Sigmoid colon (tissue), 7 donors: ENCODE results near the gene KCNJ10. TPM values are rescaled to one million over a fixed set of nuclear protein-coding genes. Genes with fewer than 3 reads are reported as not detected.

Source experiments
- DNase-seq: peaks from one replicate; pipeline ENCODE4 v3.0.0-alpha.2; 2019
- H3K27ac ChIP-seq, 4 donors: fragments of 200-600 bp; sonication (generic); one replicate each; pipeline ENCODE4 v1.5.1; 2016 to 2019; ENCODE audit warnings: mild to moderate bottlenecking in 1 of 4
- H3K27me3 ChIP-seq, 3 donors: fragments of 200-600 bp; sonication (generic); one replicate each; pipeline ENCODE4 v1.5.1; 2019; ENCODE audit warnings: mild to moderate bottlenecking in 1 of 3
- H3K36me3 ChIP-seq, 4 donors: fragments of 200-600 bp; sonication (generic); one replicate each; pipeline ENCODE4 v1.5.1; 2016 to 2019
- H3K4me1 ChIP-seq, 4 donors: fragments of 200-600 bp; sonication (generic); one replicate each; pipeline ENCODE4 v1.5.1; 2017 to 2019
- H3K4me3 ChIP-seq, 4 donors: fragments of 200-600 bp; sonication (generic); one replicate each; pipeline ENCODE4 v1.5.1; 2017 to 2019; ENCODE audit warnings: mild to moderate bottlenecking in 2 of 4, moderate library complexity in 1 of 4
- H3K9me3 ChIP-seq, 4 donors: fragments of 200-600 bp in 3 of 4; sonication (generic) in 3 of 4; one replicate each; pipeline versions ENCODE4 v1.5.1 to v1.6.1; 2013 to 2019
- EP300 ChIP-seq, 4 donors: sonication (generic); formaldehyde crosslinking; IDR thresholded peaks; one replicate each; pipeline ENCODE4 v1.6.1; 2017; ENCODE audit warnings: antibody characterized with exemption in 4 of 4
- POLR2A ChIP-seq, 2 donors: fragments of 450-650 bp; IDR thresholded peaks; one replicate each; pipeline ENCODE4 v1.6.1; 2016; ENCODE audit warnings: antibody characterized with exemption in 2 of 2, mild to moderate bottlenecking in 2 of 2, moderate library complexity in 2 of 2
- POLR2AphosphoS5 ChIP-seq, 4 donors: sonication (generic); formaldehyde crosslinking; IDR thresholded peaks; one replicate each; pipeline ENCODE4 v1.6.1; 2017; ENCODE audit warnings: antibody characterized with exemption in 4 of 4
- WGBS, 2 donors: extraction: QIAGEN DNeasy Blood & Tissue Kit; methylation state at CpG; one replicate each; pipeline ENCODE4 v1.1.7; 2013; 5-methylcytosine and 5-hydroxymethylcytosine counted together
- intact Hi-C: fragments of 100-400 bp; cut with DNase I; formaldehyde crosslinking; loops from one replicate; pipeline ENCODE4 v1.15.1; 2023
- polyA plus RNA-seq, 3 donors: library from polyadenylated mRNA; stranded (reverse); fragments of 200-250 nt; gene quantifications; one replicate each; pipeline ENCODE4 v1.2.3, GENCODE V29; 2013
- total RNA-seq, 4 donors: library from RNA; depleted of rRNA; stranded (reverse); fragments of >200 nt; gene quantifications; one replicate each; pipeline ENCODE4 v1.1.0, GENCODE V29; 2016
- TF ChIP-seq, protein P1 (sequence below), 4 experiments: fragments of 450-650 bp in 3 of 4; fragments of 200-600 bp in 1 of 4; IDR thresholded peaks; one replicate each; pipeline ENCODE4 v1.5.1; 2016 to 2019; ENCODE audit warnings: antibody characterized with exemption in 4 of 4, mild to moderate bottlenecking in 3 of 4, moderate library complexity in 2 of 4
- donor health status: healthy with polysubstance abuse.
- donor health status: Bipolar disorder and iron deficiency.
- donor health status: healthy.

KCNJ10 gene
- total and polyA plus RNA-seq, 7 donors, result 0.23 to 1.3 (median 0.31) TPM; not detected in 3

DNA sequence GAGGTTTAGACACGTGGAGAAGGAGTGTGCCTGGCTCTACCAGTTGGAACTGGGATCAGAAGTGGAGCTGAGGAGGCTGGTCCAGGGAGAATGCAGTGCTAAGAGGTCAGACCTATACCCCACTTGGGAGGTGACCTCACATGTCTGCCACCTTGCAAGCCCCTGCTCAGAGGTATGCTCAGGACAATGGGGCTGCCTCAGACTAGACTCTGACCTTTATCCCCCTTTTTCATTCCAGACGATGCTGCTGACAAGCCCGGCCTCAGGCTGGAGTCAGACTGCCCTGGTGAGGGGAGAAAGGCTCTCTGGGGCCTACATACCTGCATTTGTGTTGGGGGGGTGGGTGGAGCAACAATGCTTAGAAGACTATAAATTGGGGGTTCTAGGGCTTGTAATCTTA is 5.2 kb downstream of the KCNJ10 start:
- WGBS, 2 donors, result 34 to 59% methylated on average over 3 of the region's 3 CpGs
- Histone ChIP-seq H3K27ac (no peak overlapping the region), H3K9me3 (no peaks in the 10 kb centered on the region), H3K36me3 (no peaks in the 10 kb centered on the region), H3K27me3 (peaks cover 0 to 4% (median 3%) of the 10 kb centered on the region in 3 donors), H3K4me3 (no peak overlapping the region), H3K4me1 (peaks cover 0 to 2% (median 2%) of the 10 kb centered on the region in 4 donors)
- DNase-seq, result no peak
- intact Hi-C loops, result no loop called here
- TF ChIP-seq POLR2A (IDR thresholded peaks at IDR 0.05) (no peak), EP300 (IDR thresholded peaks at IDR 0.05) (no peak), POLR2AphosphoS5 (IDR thresholded peaks at IDR 0.05) (no peak)
- TF ChIP-seq, protein P1, sequence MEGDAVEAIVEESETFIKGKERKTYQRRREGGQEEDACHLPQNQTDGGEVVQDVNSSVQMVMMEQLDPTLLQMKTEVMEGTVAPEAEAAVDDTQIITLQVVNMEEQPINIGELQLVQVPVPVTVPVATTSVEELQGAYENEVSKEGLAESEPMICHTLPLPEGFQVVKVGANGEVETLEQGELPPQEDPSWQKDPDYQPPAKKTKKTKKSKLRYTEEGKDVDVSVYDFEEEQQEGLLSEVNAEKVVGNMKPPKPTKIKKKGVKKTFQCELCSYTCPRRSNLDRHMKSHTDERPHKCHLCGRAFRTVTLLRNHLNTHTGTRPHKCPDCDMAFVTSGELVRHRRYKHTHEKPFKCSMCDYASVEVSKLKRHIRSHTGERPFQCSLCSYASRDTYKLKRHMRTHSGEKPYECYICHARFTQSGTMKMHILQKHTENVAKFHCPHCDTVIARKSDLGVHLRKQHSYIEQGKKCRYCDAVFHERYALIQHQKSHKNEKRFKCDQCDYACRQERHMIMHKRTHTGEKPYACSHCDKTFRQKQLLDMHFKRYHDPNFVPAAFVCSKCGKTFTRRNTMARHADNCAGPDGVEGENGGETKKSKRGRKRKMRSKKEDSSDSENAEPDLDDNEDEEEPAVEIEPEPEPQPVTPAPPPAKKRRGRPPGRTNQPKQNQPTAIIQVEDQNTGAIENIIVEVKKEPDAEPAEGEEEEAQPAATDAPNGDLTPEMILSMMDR (IDR thresholded peaks at IDR 0.05), result no peak

- Histone ChIP-seq H3K4me3 (no peak overlapping the region), H3K9me3 (no peaks in the 10 kb centered on the region), H3K27ac (no peak overlapping the region), H3K27me3 (peaks cover 0 to 4% (median 3%) of the 10 kb centered on the region in 3 donors), H3K36me3 (no peaks in the 10 kb centered on the region), H3K4me1 (no peaks in the 10 kb centered on the region)
- TF ChIP-seq EP300 (IDR thresholded peaks at IDR 0.05) (no peak), POLR2AphosphoS5 (IDR thresholded peaks at IDR 0.05) (no peak), POLR2A (IDR thresholded peaks at IDR 0.05) (no peak)
- TF ChIP-seq, protein P1 (IDR thresholded peaks at IDR 0.05), result no peak
- DNase-seq, result no peak
- intact Hi-C loops, result no loop called here
- WGBS, 2 donors, result 84 to 88% methylated on average over 3 of the region's 3 CpGs
These were observed 5.8 kb downstream of the KCNJ10 start for GRCh38 chr1:160064164-160064563.

DNA sequence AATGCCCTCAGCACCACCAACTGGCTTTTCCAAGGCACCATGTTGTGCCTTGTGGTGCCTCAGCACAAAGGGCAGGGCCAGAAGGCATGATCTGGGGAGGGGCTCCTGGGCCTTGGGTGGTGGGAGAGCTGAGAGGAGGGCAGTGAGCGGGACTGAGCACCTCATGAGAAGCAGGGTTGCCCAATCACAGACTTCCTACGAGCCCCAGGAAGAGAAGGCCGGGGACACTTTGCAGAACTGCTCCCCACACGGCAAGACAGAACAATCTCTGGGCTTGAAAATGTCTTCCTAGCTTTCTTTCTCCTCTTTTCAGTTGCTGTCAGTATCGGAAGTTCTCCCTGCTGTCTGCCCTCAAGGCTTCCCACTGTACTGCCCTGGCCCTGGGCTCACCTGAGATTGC is 6.8 kb downstream of the KCNJ10 start:
- H3K4me1 ChIP-seq, result no peaks in the 10 kb centered on the region
- no peak for DNase-seq
- no peak for TF ChIP-seq POLR2A (IDR thresholded peaks at IDR 0.05)
- TF ChIP-seq, protein P1 (IDR thresholded peaks at IDR 0.05), result no peak
- TF ChIP-seq EP300 (IDR thresholded peaks at IDR 0.05), result no peak
- no peak for TF ChIP-seq POLR2AphosphoS5 (IDR thresholded peaks at IDR 0.05)
- H3K27me3 ChIP-seq, result peaks cover 0 to 4% (median 3%) of the 10 kb centered on the region in 3 donors
- H3K36me3 ChIP-seq, result no peaks in the 10 kb centered on the region
- no peaks in the 10 kb centered on the region for H3K9me3 ChIP-seq
- WGBS, 2 donors, result 90 to 92% methylated on average over 5 of the region's 5 CpGs
- H3K27ac ChIP-seq, result no peak overlapping the region
- intact Hi-C loops, result no loop called here
- H3K4me3 ChIP-seq, result no peak overlapping the region

GRCh38 chr1:160062230-160062532 is 7.8 kb downstream of the KCNJ10 start:
- no peaks in the 10 kb centered on the region for H3K36me3 ChIP-seq
- intact Hi-C loops, result no loop called here
- DNase-seq, result peak; percentile 69
- no peak overlapping the region for H3K4me3 ChIP-seq
- no peaks in the 10 kb centered on the region for H3K9me3 ChIP-seq
- H3K27ac ChIP-seq, result no peak overlapping the region
- no peaks in the 10 kb centered on the region for H3K4me1 ChIP-seq
- peaks cover 0 to 4% (median 3%) of the 10 kb centered on the region in 3 donors for H3K27me3 ChIP-seq
- TF ChIP-seq, protein P1 (IDR thresholded peaks at IDR 0.05), result no peak
- TF ChIP-seq POLR2AphosphoS5 (IDR thresholded peaks at IDR 0.05) (no peak), EP300 (IDR thresholded peaks at IDR 0.05) (no peak), POLR2A (IDR thresholded peaks at IDR 0.05) (no peak)
- 78 to 90% methylated on average over 6 of the region's 6 CpGs for WGBS, 2 donors
